Small intestine (tissue), 7 donors: ENCODE data around the gene TRMU. TPM values are rescaled to one million over a fixed set of nuclear protein-coding genes. Genes with fewer than 3 reads are reported as not detected.
"Not testable (repeated sequence)": the region's sequence is repeated elsewhere in the genome, so short reads cannot be mapped to it uniquely, and the experiment has no call there.

Experiments used
- DNase-seq, 2 donors: peaks; one replicate each; pipeline versions ENCODE4 v3.0.0 to v3.0.0-alpha.2; 2013
- FAIRE-seq: peaks from 2 replicates; lab custom pipeline; 2012; peaks lifted over from hg19 to GRCh38; lab: Jason Lieb, UNC
- H3K27ac ChIP-seq, 3 donors: one replicate each; pipeline ENCODE4 v1.5.1; 2013; ENCODE audit warnings: low read length in 2 of 3, mild to moderate bottlenecking in 2 of 3, control low read depth in 1 of 3, inconsistent platforms in 1 of 3, low read depth in 1 of 3, moderate library complexity in 1 of 3
- H3K27me3 ChIP-seq, 3 donors: one replicate each; pipeline ENCODE4 v1.6.1; 2013; ENCODE audit warnings: low read length in 3 of 3, inconsistent platforms in 1 of 3; ENCODE audit not compliant: control insufficient read depth in 3 of 3, insufficient read depth in 3 of 3
- H3K36me3 ChIP-seq, 3 donors: one replicate each; pipeline ENCODE4 v1.6.1; 2013; ENCODE audit warnings: low read length in 3 of 3, inconsistent platforms in 1 of 3, low read depth in 1 of 3, mild to moderate bottlenecking in 1 of 3, moderate library complexity in 1 of 3; ENCODE audit not compliant: control insufficient read depth in 3 of 3, insufficient read depth in 2 of 3
- H3K4me1 ChIP-seq, 3 donors: one replicate each; pipeline ENCODE4 v1.6.1; 2013; ENCODE audit warnings: low read length in 2 of 3, inconsistent platforms in 1 of 3, low read depth in 1 of 3, mild to moderate bottlenecking in 1 of 3, moderate library complexity in 1 of 3; ENCODE audit not compliant: control insufficient read depth in 3 of 3, insufficient read depth in 2 of 3
- H3K4me3 ChIP-seq, 3 donors: one replicate each; pipeline ENCODE4 v1.5.1; 2013; ENCODE audit warnings: low read length in 3 of 3, control low read depth in 1 of 3, inconsistent platforms in 1 of 3, low read depth in 1 of 3, mild to moderate bottlenecking in 1 of 3, moderate library complexity in 1 of 3
- H3K9me3 ChIP-seq, 2 donors: one replicate each; pipeline ENCODE4 v1.6.1; 2013; ENCODE audit warnings: low read depth in 1 of 2, low read length in 1 of 2; ENCODE audit not compliant: control insufficient read depth in 2 of 2, insufficient read depth in 1 of 2
- WGBS, 3 donors: extraction: QIAGEN DNeasy Blood & Tissue Kit; methylation state at CpG; one replicate each; pipeline ENCODE4 v1.1.7; 2013; 5-methylcytosine and 5-hydroxymethylcytosine counted together
- polyA plus RNA-seq, 4 donors: library from polyadenylated mRNA; stranded (reverse) in 3 of 4; unstranded in 1 of 4; fragments of 200-250 nt in 3 of 4; fragments of 120-200 nt in 1 of 4; gene quantifications; one replicate each; pipeline versions ENCODE4 v1.2.1 to v1.2.3, GENCODE V29; 2013
- donor health status: healthy with polysubstance abuse.
- donor health status: control.
- donor health status: control.
- donor health status: Bipolar disorder and iron deficiency.
- donor health status: healthy.

TRMU gene
- polyA plus RNA-seq, 4 donors = 17.0 to 38.6 (median 34.3) TPM

- no peak overlapping the region for H3K4me3 ChIP-seq
- DNase-seq (no peak), FAIRE-seq (no peak)
- H3K27me3 ChIP-seq = no peaks in the 10 kb centered on the region
- H3K4me1 ChIP-seq = no peaks in the 10 kb centered on the region
- WGBS, 3 donors = 97 to 99% (median 98%) methylated on average over 8 of the region's 8 CpGs
- H3K27ac ChIP-seq = no peak overlapping the region
- H3K9me3 ChIP-seq = no peaks in the 10 kb centered on the region
- peaks cover 0 to 29% (median 0%) of the 10 kb centered on the region in 3 donors for H3K36me3 ChIP-seq
These were observed 23.5 kb upstream of the TRMU start for GRCh38 chr22:46312056-46312455.

GRCh38 chr22:46312848-46313247, 22.7 kb upstream of the TRMU start:
- H3K4me3 ChIP-seq, DNase-seq, H3K4me1 ChIP-seq, H3K9me3 ChIP-seq, H3K27me3 ChIP-seq, H3K27ac ChIP-seq, FAIRE-seq: not testable (repeated sequence)
- 92 to 99% (median 95%) methylated on average over 2 of the region's 2 CpGs for WGBS, 3 donors
- peaks cover 0 to 34% (median 0%) of the 10 kb centered on the region in 3 donors for H3K36me3 ChIP-seq

GRCh38 chr22:46315976-46316375, 19.5 kb upstream of the TRMU start:
- Histone ChIP-seq H3K27me3 (no peaks in the 10 kb centered on the region), H3K4me3 (no peak overlapping the region), H3K27ac (no peak overlapping the region), H3K36me3 (peaks cover 0 to 44% (median 3%) of the 10 kb centered on the region in 3 donors), H3K4me1 (no peaks in the 10 kb centered on the region), H3K9me3 (no peaks in the 10 kb centered on the region)
- FAIRE-seq (no peak), DNase-seq (no peak)
- 95 to 97% (median 95%) methylated on average over 12 of the region's 12 CpGs for WGBS, 3 donors

GRCh38 chr22:46317646-46318045, 17.9 kb upstream of the TRMU start:
- FAIRE-seq = no peak
- 89 to 96% (median 93%) methylated on average over 20 of the region's 20 CpGs for WGBS, 3 donors
- Histone ChIP-seq H3K4me1 (no peaks in the 10 kb centered on the region), H3K36me3 (peaks cover 0 to 46% (median 3%) of the 10 kb centered on the region in 3 donors), H3K9me3 (no peaks in the 10 kb centered on the region), H3K27ac (no peak overlapping the region), H3K4me3 (no peak overlapping the region), H3K27me3 (no peaks in the 10 kb centered on the region)
- no peak for DNase-seq

GRCh38 chr22:46318576-46318975, 16.9 kb upstream of the TRMU start:
- no peaks in the 10 kb centered on the region for H3K4me1 ChIP-seq
- no peaks in the 10 kb centered on the region for H3K9me3 ChIP-seq
- H3K36me3 ChIP-seq = peaks cover 0 to 50% (median 3%) of the 10 kb centered on the region in 3 donors
- no peak overlapping the region for H3K4me3 ChIP-seq
- no peak overlapping the region for H3K27ac ChIP-seq
- FAIRE-seq (no peak), DNase-seq (no peak)
- 90 to 98% (median 93%) methylated on average over 15 of the region's 15 CpGs for whole genome bisulfite sequencing, 3 donors
- no peaks in the 10 kb centered on the region for H3K27me3 ChIP-seq

GRCh38 chr22:46319319-46319718, 16.2 kb upstream of the TRMU start:
- H3K4me3 ChIP-seq = no peak overlapping the region
- H3K9me3 ChIP-seq = no peaks in the 10 kb centered on the region
- no peak for DNase-seq
- no peaks in the 10 kb centered on the region for H3K4me1 ChIP-seq
- no peak overlapping the region for H3K27ac ChIP-seq
- 94 to 98% (median 96%) methylated on average over 10 of the region's 10 CpGs for WGBS, 3 donors
- H3K27me3 ChIP-seq = no peaks in the 10 kb centered on the region
- peaks cover 0 to 53% (median 3%) of the 10 kb centered on the region in 3 donors for H3K36me3 ChIP-seq
- no peak for FAIRE-seq

- WGBS, 3 donors = 93 to 98% (median 98%) methylated on average over 14 of the region's 14 CpGs
- no peak for FAIRE-seq
- Histone ChIP-seq H3K36me3 (peaks cover 0 to 60% (median 3%) of the 10 kb centered on the region in 3 donors), H3K4me1 (no peaks in the 10 kb centered on the region), H3K27ac (no peak overlapping the region), H3K27me3 (no peaks in the 10 kb centered on the region), H3K4me3 (no peak overlapping the region), H3K9me3 (no peaks in the 10 kb centered on the region)
- no peak for DNase-seq
These were observed 15.3 kb upstream of the TRMU start for GRCh38 chr22:46320166-46320710.

GRCh38 chr22:46320716-46321386, 14.7 kb upstream of the TRMU start:
- Histone ChIP-seq H3K9me3 (no peaks in the 10 kb centered on the region), H3K27ac (no peak overlapping the region), H3K36me3 (peaks cover 0 to 63% (median 3%) of the 10 kb centered on the region in 3 donors), H3K4me1 (no peaks in the 10 kb centered on the region), H3K4me3 (no peak overlapping the region), H3K27me3 (no peaks in the 10 kb centered on the region)
- WGBS, 3 donors = 96 to 97% (median 96%) methylated on average over 20 of the region's 20 CpGs
- FAIRE-seq (no peak), DNase-seq (no peak)
